ENCODE results near the gene SLC4A1AP. TPM values are rescaled to one million over a fixed set of nuclear protein-coding genes. Genes with fewer than 3 reads are reported as not detected.
"Not testable (repeated sequence)": the region's sequence is repeated elsewhere in the genome, so short reads cannot be mapped to it uniquely, and the experiment has no call there.

Gene SLC4A1AP
- polyA plus RNA-seq, 1 donor = 23.5 TPM

DNA sequence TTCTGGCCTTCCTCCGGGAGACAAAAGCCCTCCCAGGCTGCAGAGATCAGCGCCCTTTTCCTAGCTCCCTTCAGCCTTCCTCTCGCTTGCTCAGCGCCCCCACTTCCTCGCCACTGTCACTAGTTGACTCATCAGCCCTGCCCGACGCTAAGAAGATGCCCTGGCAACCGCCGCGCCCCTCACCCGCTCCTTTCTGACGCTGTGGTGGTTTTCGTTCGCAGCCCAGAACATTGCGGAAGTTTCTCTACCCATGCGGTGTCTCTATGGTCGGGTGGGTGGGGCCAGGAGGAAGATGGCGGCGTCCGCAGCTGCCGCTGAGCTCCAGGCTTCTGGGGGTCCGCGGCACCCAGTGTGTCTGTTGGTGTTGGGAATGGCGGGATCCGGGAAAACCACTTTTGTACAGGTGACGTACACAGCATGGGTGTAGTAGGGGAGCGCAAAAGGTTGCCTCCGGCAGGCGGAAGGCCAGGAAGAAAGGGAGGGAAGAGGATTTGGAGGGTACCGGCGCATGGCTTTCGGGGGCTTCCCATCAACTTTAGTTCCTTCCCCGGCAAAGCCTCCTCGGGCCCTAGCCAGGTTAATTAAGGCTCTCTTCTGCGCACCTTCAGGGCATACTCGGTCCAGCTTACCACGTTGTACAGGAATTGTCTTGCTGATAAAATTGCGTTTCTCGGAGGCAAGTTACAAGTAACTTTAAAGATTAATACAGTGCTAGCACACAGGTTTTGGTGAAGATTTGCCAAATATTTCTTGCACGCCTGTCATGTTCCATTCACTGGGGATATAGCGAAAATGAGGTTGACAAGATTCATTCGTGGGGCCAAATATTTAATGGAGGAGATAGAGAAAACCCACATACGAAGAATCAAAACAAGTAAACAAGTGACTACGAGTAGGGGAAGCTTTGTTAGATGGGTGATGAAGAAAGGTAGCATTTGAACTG, 34.7 kb upstream of the SLC4A1AP start, which contains the start of the genes CCDC121 and GPN1:
Gene CCDC121 (minus strand): TSS at position 246 of the 943 bp plus-strand sequence. CDS start 1,213 bp downstream, outside the sequence.
Gene GPN1 (plus strand): TSS at position 284 of the 943 bp plus-strand sequence. CDS start 9 bp downstream, at position 293.
- Histone ChIP-seq H3K4me1 (ENCODE audit: control insufficient read depth, insufficient read depth, low read length) (peaks cover 7% of the 10 kb centered on the region), H3K27me3 (ENCODE audit: control insufficient read depth, insufficient read depth, low read length) (no peaks in the 10 kb centered on the region), H3K9me3 (ENCODE audit: control insufficient read depth, low read depth, low read length) (no peaks in the 10 kb centered on the region), H3K27ac (ENCODE audit: low read length) (peak within 1 kb of the TSS; percentile 53), H3K36me3 (ENCODE audit: control insufficient read depth, insufficient read depth, low read length) (peaks cover 24% of the 10 kb centered on the region), H3K4me3 (ENCODE audit: low read length) (peak within 1 kb of the TSS; percentile 88)
- WGBS (ENCODE audit: insufficient coverage, low lambda C conversion rate) = 12% methylated on average over 6 of the region's 44 CpGs
- DNase-seq = peak; percentile 85 to 90

DNA sequence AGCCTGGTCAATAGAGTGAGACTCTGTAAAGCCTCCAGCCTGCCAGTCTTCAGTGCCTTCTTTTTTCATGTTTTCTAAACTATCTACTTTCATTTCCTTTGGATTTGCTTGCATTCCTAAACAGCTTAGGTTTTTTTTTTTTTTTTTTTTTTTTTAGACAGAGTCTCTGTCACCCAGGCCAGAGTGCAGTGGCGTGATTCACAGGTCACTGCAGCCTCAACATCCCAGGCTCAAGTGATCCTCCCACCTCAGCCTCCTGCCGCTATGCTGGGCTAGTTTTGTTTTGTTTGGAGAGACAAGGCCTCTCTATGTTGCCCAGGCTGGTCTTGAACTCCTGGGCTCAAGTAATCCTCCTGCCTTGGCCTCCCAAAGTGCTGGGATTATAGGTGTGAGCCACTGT, 33.4 kb upstream of the SLC4A1AP start:
- H3K36me3 ChIP-seq (ENCODE audit: control insufficient read depth, insufficient read depth, low read length) = peaks cover 33% of the 10 kb centered on the region
- H3K27me3 ChIP-seq (ENCODE audit: control insufficient read depth, insufficient read depth, low read length) = not testable (repeated sequence)
- no CpG with 5 or more reads among the region's 2 CpGs for WGBS (ENCODE audit: insufficient coverage, low lambda C conversion rate)

DNA sequence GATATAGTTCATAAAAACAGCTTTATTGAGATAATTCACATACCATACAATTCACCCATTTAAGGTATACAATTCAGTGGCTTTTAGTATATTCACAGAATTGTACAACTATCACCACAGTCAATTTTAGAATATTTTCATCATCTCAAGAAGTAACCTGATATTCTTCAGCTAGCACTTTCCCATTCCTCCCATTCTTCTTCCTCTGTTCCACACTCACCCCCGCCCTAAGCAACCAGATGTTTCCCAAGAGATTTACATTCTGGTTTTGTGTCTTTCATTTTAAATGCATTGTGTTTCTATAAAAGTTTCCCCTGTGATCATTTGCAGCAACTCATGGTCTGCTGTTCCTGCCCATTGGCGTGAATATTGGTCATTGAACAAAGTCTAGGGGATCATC, 29.4 kb upstream of the SLC4A1AP start:
- 92% methylated on average over 1 of the region's 2 CpGs for WGBS (ENCODE audit: insufficient coverage, low lambda C conversion rate)
- no peak for DNase-seq
- Histone ChIP-seq H3K9me3 (ENCODE audit: control insufficient read depth, low read depth, low read length) (no peaks in the 10 kb centered on the region), H3K27ac (ENCODE audit: low read length) (no peak overlapping the region), H3K4me3 (ENCODE audit: low read length) (no peak overlapping the region), H3K27me3 (ENCODE audit: control insufficient read depth, insufficient read depth, low read length) (no peaks in the 10 kb centered on the region), H3K4me1 (ENCODE audit: control insufficient read depth, insufficient read depth, low read length) (no peaks in the 10 kb centered on the region), H3K36me3 (ENCODE audit: control insufficient read depth, insufficient read depth, low read length) (peaks cover 62% of the 10 kb centered on the region)

More for the DNA sequence above, 33.4 kb upstream of the SLC4A1AP start:
- H3K9me3 ChIP-seq (ENCODE audit: control insufficient read depth, low read depth, low read length); H3K4me1 ChIP-seq (ENCODE audit: control insufficient read depth, insufficient read depth, low read length); H3K27ac ChIP-seq (ENCODE audit: low read length); H3K4me3 ChIP-seq (ENCODE audit: low read length); DNase-seq: not testable (repeated sequence)

DNA sequence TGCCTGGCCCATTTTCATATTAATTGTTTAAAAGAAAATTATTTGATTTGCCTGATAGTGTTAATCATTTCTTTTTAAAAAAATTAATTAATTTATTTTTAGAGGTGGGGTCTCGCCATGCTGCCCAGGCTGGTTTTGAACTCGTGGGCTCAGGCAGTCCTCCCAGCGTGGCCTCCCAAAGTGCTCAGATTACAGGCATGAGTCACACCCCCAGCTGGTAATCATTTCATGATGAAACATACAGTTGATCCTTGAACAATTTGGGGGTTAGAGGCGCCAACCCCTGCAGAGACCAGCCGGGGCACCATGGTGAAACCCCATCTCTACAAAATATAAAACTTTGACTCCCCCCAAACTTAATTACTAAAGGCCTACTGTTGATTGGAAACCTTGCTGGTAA, 26.9 kb upstream of the SLC4A1AP start:
- no peak overlapping the region for H3K27ac ChIP-seq (ENCODE audit: low read length)
- H3K4me3 ChIP-seq (ENCODE audit: low read length) = no peak overlapping the region
- DNase-seq = no peak
- H3K27me3 ChIP-seq (ENCODE audit: control insufficient read depth, insufficient read depth, low read length) = no peaks in the 10 kb centered on the region
- H3K4me1 ChIP-seq (ENCODE audit: control insufficient read depth, insufficient read depth, low read length) = no peaks in the 10 kb centered on the region
- peaks cover 74% of the 10 kb centered on the region for H3K36me3 ChIP-seq (ENCODE audit: control insufficient read depth, insufficient read depth, low read length)
- no CpG with 5 or more reads among the region's 5 CpGs for WGBS (ENCODE audit: insufficient coverage, low lambda C conversion rate)
- H3K9me3 ChIP-seq (ENCODE audit: control insufficient read depth, low read depth, low read length) = no peaks in the 10 kb centered on the region

DNA sequence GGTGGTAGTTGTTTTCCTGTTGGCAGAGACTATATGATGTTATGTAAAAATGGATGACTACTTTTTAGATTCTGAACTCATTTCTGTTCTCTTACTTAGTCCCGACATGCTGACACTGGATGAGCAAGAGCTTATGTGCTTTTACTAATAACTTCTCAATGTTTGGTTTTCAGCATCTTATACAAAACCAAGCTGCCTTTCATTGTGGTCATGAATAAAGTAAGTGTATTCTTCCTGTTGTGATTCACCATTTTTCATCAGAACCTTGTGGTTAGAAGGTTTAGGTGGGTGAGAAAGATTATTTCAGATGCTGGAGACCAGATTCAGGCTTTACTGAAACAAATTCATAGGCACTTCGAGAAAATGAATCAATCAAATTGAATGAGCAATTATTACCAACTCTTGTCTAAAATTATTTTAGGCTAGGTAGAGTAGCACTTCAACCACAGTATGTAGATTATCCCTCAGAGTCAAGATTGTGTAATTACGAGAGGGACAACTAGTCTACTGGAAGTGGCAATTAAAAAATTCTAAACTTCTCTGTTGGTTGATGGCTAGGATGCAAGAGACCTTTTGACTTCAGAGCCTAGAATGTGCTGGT, 25.6 kb upstream of the SLC4A1AP start:
- no CpG with 5 or more reads among the region's 3 CpGs for WGBS (ENCODE audit: insufficient coverage, low lambda C conversion rate)
- Histone ChIP-seq H3K27ac (ENCODE audit: low read length) (no peak overlapping the region), H3K9me3 (ENCODE audit: control insufficient read depth, low read depth, low read length) (no peaks in the 10 kb centered on the region), H3K4me3 (ENCODE audit: low read length) (no peak overlapping the region), H3K27me3 (ENCODE audit: control insufficient read depth, insufficient read depth, low read length) (no peaks in the 10 kb centered on the region), H3K4me1 (ENCODE audit: control insufficient read depth, insufficient read depth, low read length) (no peaks in the 10 kb centered on the region), H3K36me3 (ENCODE audit: control insufficient read depth, insufficient read depth, low read length) (peaks cover 70% of the 10 kb centered on the region)
- DNase-seq = no peak

DNA sequence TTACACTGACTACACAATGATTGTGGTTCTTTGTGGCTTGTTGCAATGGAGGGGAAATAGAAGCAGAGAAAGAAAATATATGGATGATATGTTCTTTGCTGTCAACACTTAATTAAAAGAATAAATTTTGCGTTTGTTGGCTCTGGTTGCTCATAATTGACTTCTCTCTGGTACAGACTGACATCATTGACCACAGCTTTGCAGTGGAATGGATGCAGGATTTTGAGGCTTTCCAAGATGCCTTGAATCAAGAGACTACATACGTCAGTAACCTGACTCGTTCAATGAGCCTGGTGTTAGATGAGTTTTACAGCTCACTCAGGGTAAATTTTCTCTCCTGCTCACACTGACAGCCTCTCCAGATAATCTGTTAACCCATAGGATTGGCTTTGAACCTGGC, 25.0 kb upstream of the SLC4A1AP start:
- Histone ChIP-seq H3K36me3 (ENCODE audit: control insufficient read depth, insufficient read depth, low read length) (peaks cover 69% of the 10 kb centered on the region), H3K4me3 (ENCODE audit: low read length) (no peak overlapping the region), H3K4me1 (ENCODE audit: control insufficient read depth, insufficient read depth, low read length) (no peaks in the 10 kb centered on the region), H3K27ac (ENCODE audit: low read length) (no peak overlapping the region), H3K27me3 (ENCODE audit: control insufficient read depth, insufficient read depth, low read length) (no peaks in the 10 kb centered on the region), H3K9me3 (ENCODE audit: control insufficient read depth, low read depth, low read length) (no peaks in the 10 kb centered on the region)
- no peak for DNase-seq
- WGBS (ENCODE audit: insufficient coverage, low lambda C conversion rate) = 77% methylated on average over 3 of the region's 3 CpGs

DNA sequence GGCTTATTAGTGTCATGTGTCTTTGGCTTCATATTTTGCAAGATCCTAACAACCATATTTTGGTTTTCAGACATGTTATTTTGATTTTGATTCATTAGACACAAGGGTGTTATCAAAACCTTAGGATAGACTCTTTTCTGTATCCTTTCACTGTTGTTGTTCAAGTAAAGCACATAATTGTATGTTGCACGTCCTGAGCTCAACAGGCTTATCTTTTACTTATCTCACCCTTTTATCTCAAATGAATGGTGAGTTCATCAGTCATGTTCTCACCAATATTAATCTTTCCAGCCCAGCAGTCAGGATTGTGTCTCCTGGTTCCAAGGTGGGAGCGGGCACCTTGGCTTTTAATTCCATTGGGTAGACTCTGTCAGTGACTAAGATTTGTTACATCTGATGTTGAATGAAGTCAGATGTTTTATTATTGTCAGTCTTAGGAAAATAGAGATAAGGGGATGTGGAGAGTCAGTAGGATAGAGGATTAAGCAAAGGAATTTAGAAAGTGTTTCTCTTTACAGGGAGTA, 22.9 kb upstream of the SLC4A1AP start:
- Histone ChIP-seq H3K27ac (ENCODE audit: low read length) (no peak overlapping the region), H3K36me3 (ENCODE audit: control insufficient read depth, insufficient read depth, low read length) (peaks cover 59% of the 10 kb centered on the region), H3K27me3 (ENCODE audit: control insufficient read depth, insufficient read depth, low read length) (no peaks in the 10 kb centered on the region), H3K4me1 (ENCODE audit: control insufficient read depth, insufficient read depth, low read length) (no peaks in the 10 kb centered on the region), H3K9me3 (ENCODE audit: control insufficient read depth, low read depth, low read length) (no peaks in the 10 kb centered on the region), H3K4me3 (ENCODE audit: low read length) (no peak overlapping the region)
- WGBS (ENCODE audit: insufficient coverage, low lambda C conversion rate) = no CpG with 5 or more reads among the region's 2 CpGs
- DNase-seq = no peak

DNA sequence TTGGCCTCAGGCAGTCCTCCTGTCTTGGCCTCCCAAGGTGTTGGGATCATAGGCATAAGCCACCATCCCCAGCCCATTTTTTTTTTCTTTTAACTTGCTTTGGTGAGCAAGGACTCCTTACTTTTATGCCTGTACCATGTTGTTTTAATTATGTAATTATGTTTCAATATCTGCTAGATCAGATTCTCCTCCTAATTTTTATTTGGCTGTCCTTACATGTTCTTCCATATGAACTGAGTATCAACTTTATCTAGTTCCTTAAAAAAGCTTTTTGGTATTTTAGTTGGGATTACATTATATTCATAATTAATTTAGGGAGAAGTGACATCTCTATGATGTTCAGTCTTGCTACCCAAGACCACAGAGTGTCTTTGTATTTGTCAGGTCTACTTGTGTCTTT, 18.5 kb upstream of the SLC4A1AP start:
- no peak for DNase-seq
- H3K27ac ChIP-seq (ENCODE audit: low read length) = no peak overlapping the region
- H3K36me3 ChIP-seq (ENCODE audit: control insufficient read depth, insufficient read depth, low read length) = peaks cover 51% of the 10 kb centered on the region
- no peak overlapping the region for H3K4me3 ChIP-seq (ENCODE audit: low read length)
- H3K27me3 ChIP-seq (ENCODE audit: control insufficient read depth, insufficient read depth, low read length) = no peaks in the 10 kb centered on the region
- no peaks in the 10 kb centered on the region for H3K4me1 ChIP-seq (ENCODE audit: control insufficient read depth, insufficient read depth, low read length)
- H3K9me3 ChIP-seq (ENCODE audit: control insufficient read depth, low read depth, low read length) = no peaks in the 10 kb centered on the region

DNA sequence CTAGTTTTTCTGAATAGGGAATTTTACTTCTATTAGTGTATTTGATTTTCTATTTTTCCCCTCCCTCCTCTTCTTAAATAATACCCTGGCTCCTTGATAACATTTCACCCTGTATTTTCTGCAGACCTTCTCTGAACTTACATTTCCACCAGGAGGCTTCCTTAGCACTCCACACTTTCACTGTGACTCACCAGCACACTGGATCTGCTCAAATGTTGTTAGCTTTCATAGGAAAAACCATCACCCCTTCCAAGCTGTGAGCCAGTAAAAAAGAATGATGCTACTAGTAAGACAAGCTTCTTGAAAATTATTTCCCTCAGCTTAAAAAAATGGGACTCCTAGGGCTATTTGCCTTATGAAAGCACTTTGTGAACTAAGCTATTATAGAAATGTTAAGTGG, 16.4 kb upstream of the SLC4A1AP start:
- H3K27me3 ChIP-seq (ENCODE audit: control insufficient read depth, insufficient read depth, low read length) = no peaks in the 10 kb centered on the region
- H3K9me3 ChIP-seq (ENCODE audit: control insufficient read depth, low read depth, low read length) = no peaks in the 10 kb centered on the region
- H3K27ac ChIP-seq (ENCODE audit: low read length) = no peak overlapping the region
- DNase-seq = no peak
- no peak overlapping the region for H3K4me3 ChIP-seq (ENCODE audit: low read length)
- no peaks in the 10 kb centered on the region for H3K4me1 ChIP-seq (ENCODE audit: control insufficient read depth, insufficient read depth, low read length)
- H3K36me3 ChIP-seq (ENCODE audit: control insufficient read depth, insufficient read depth, low read length) = peaks cover 52% of the 10 kb centered on the region

DNA sequence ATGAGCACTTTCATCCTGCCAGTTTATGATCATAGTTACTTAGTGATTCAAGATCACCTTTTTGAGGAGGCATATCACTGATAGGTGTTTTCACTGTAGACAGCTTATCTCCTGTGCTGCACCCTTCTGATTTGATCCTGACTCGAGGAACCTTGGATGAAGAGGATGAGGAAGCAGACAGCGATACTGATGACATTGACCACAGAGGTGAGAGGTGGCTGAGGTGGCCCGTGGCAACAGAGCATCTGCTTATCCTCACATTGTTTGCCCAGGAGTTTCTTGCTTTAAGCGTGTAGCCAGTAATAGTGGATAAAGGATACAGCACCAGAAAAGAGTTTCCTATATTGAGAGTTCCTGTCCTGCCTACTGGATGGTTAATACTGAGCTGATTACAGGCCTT, 16.0 kb upstream of the SLC4A1AP start:
- H3K9me3 ChIP-seq (ENCODE audit: control insufficient read depth, low read depth, low read length) = no peaks in the 10 kb centered on the region
- no peaks in the 10 kb centered on the region for H3K4me1 ChIP-seq (ENCODE audit: control insufficient read depth, insufficient read depth, low read length)
- no peak overlapping the region for H3K27ac ChIP-seq (ENCODE audit: low read length)
- WGBS (ENCODE audit: insufficient coverage, low lambda C conversion rate) = no CpG with 5 or more reads among the region's 4 CpGs
- H3K4me3 ChIP-seq (ENCODE audit: low read length) = no peak overlapping the region
- peaks cover 53% of the 10 kb centered on the region for H3K36me3 ChIP-seq (ENCODE audit: control insufficient read depth, insufficient read depth, low read length)
- H3K27me3 ChIP-seq (ENCODE audit: control insufficient read depth, insufficient read depth, low read length) = no peaks in the 10 kb centered on the region
- DNase-seq = no peak

Data from large intestine (tissue), 3 donors.